MG63 (cell line): Measurements from ENCODE around the gene UNC80. TPM values are rescaled to one million over a fixed set of nuclear protein-coding genes. Genes with fewer than 3 reads are reported as not detected.

Source experiments
- DNase-seq: peaks from one replicate; pipeline ENCODE4 v3.0.0-alpha.2; 2020
- H3K27me3 ChIP-seq: fragments of 250-450 bp; sonication (Bioruptor Pico); 2 replicates; pipeline ENCODE4 v1.5.1; 2020; ENCODE audit warnings: mild to moderate bottlenecking, moderate library complexity
- H3K36me3 ChIP-seq: fragments of 250-450 bp; sonication (Bioruptor Pico); 2 replicates; pipeline ENCODE4 v1.5.1; 2020; ENCODE audit warnings: mild to moderate bottlenecking, moderate library complexity
- H3K4me3 ChIP-seq: fragments of 250-450 bp; sonication (Bioruptor Pico); 2 replicates; pipeline ENCODE4 v1.5.1; 2020; ENCODE audit warnings: mild to moderate bottlenecking, moderate library complexity
- H3K9me3 ChIP-seq: fragments of 250-450 bp; sonication (Bioruptor Pico); 2 replicates; pipeline ENCODE4 v1.5.1; 2020; ENCODE audit warnings: mild to moderate bottlenecking, moderate library complexity
- total RNA-seq: library from RNA; depleted of rRNA; stranded (reverse); fragments of >200 nt; shearing (Covaris generic); gene quantifications from 2 replicates; pipeline ENCODE4 v1.2.3, GENCODE V29; 2014; ENCODE audit warnings: low replicate concordance

The UNC80 gene
- total RNA-seq, 1 experiment from 2014 or later, result not detected

DNA sequence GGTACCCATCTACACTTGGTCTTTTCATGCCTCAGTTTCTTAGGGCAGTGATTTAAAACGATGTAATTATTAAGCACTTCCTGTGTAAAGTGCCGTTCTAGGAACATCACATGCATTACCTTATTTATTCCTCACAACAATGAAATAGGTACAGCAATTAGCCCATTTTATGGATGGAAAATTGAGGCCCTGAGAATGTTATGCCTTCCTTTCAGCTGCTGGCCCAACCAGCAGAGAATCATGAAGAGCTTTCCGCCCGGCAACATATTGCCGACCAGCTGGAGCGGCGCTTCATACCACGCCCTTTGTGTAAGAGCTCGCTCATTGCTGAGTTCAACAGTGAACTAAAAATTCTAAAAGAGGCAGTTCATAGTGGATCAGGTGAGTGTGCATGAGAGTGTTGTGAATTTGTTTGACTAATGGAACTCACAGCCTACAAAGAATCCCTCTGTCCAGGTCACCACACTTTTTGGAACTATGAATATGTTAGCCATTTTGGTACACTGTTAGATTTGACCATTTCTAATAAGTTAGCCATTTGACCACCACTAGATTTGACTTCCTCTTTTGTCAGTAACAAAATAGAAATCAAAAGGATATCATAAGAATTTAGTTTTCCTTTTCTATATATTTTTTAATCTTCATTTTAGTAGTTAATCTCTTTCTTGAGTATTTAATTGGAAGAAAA lies 205.2 kb downstream of the UNC80 start:
- no peaks in the 10 kb centered on the region; the same call in 1 of the 2 replicates for H3K27me3 ChIP-seq
- H3K9me3 ChIP-seq, result no peaks in the 10 kb centered on the region
- DNase-seq, result no peak
- no peak overlapping the region for H3K4me3 ChIP-seq
- H3K36me3 ChIP-seq, result no peaks in the 10 kb centered on the region

DNA sequence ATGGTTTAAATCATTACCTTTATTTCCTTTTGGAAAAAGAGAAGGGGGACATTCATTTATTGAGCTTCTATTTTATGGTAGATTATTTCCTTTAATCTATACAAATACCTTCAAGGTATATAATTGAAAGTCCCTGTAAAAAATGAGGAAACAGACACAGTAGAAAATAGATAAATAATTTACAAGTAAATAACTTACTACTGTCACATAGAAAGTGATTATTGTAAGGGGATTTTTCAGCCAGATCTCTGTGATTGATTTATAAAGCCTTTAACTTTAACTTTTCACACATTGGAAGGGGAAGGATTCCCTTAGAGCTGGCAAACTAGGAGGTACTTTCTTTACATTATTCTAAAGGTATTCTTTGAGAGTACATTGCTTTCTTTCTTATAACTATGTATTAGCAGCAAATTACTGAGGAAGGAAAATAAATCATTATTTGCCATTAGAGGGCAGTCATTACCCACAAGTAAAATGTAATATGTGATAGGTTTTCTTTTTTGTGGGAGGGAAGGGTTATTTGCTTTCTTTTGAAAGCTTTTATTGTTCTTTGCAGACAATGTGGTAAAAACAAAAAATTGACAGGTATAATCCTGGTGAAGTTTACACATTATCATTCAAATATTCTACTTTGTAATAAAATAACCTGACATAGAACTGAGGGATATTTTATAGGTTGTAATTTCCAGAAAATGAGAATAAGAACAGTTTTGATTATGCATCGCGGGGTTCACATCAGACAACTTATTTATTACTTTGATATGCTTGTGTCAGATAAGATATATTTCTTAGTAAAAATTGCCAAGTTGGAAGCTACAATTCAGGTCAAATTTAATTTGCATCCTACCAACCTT lies 206.0 kb downstream of the UNC80 start:
- no peaks in the 10 kb centered on the region for H3K27me3 ChIP-seq
- H3K4me3 ChIP-seq, result no peak overlapping the region
- H3K9me3 ChIP-seq, result no peaks in the 10 kb centered on the region
- no peak for DNase-seq
- H3K36me3 ChIP-seq, result no peaks in the 10 kb centered on the region

DNA sequence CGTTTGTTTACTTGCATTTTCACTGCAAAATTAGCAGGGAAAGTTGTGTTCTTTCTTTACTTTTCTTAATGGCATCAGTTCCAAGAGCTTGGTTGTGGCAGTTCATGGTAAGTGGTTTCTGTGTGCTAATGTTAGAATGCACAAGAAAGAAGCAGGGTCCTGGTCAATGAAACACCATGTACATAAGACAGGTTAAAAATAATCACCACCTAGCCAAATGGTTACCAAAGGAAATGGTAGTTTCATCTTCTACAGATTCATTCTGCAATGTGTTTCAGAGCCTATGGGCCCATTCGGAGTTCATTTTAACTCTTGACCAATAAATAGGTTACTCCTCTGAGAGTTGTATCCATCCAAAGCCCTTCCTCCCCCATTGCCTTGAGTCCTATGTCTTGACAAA lies 212.7 kb downstream of the UNC80 start:
- Histone ChIP-seq H3K4me3 (no peak overlapping the region), H3K27me3 (no peaks in the 10 kb centered on the region), H3K9me3 (no peaks in the 10 kb centered on the region), H3K36me3 (no peaks in the 10 kb centered on the region)
- DNase-seq, result no peak

DNA sequence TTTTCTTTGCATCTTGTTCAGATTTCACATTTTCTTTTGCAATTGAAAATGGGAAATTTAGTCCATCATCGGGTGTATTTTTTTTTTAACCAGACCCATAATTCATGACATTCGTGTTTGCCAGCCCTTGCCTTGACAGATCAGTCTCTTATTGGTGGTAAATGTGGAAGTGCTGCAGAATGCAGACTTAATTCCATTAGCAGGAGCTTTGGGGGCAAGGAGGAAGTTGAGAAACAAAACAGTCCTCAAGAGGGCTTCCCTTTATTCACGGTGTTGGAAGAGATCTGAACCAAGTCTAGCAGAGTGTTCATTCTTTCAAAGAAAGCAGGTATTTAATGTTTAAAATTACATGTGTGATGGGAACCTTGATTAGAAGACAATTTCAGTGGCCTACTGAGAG lies 214.2 kb downstream of the UNC80 start:
- H3K4me3 ChIP-seq, result no peak overlapping the region

DNA sequence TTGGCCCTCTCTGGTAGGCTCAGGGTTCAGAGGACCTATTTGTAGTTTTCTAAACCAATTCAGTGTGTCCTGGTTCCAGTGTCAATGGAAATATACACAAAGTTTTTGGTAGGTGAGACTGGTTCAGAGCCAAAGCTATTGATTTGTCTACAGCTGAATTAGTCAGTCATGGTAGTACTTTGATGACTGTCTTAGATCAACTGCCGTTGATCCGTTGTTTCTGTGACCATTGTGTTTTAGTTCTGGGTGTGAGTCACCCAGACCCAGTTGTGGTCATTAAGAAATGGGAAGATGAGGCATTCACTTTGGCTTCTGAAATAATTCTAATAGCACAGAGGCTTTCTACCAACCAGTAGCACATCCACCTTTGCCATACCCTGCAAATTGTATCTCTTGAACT lies 214.8 kb downstream of the UNC80 start:
- DNase-seq, result no peak
- no peaks in the 10 kb centered on the region for H3K36me3 ChIP-seq

More for the DNA sequence above, 214.2 kb downstream of the UNC80 start:
- DNase-seq, result no peak
- H3K9me3 ChIP-seq, result no peaks in the 10 kb centered on the region
- no peaks in the 10 kb centered on the region; the same call in 1 of the 2 replicates for H3K27me3 ChIP-seq
- H3K36me3 ChIP-seq, result no peaks in the 10 kb centered on the region

DNA sequence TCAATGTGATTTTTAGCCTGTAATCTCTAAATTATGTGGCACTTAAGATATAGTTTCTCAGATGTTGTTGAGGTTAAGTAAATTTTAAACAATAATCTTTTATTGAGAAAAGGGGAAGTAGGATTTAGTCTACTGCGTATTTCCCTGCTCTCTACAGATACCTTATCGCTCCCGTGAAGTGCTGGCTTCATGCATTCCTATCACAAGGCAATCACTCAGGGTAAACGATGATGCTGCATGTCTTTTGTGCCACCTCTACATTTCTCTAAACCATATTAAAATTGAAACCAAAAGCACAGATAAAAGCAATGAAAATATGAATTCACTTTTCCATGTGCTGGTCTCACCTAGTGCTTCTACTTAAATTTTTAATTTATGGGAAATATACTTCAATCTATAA lies 216.4 kb downstream of the UNC80 start:
- H3K9me3 ChIP-seq, result no peaks in the 10 kb centered on the region
- H3K27me3 ChIP-seq, result no peaks in the 10 kb centered on the region; the same call in 1 of the 2 replicates
- no peak for DNase-seq
- no peak overlapping the region for H3K4me3 ChIP-seq
- H3K36me3 ChIP-seq, result no peaks in the 10 kb centered on the region

More for the DNA sequence above, 214.8 kb downstream of the UNC80 start:
- no peaks in the 10 kb centered on the region for H3K9me3 ChIP-seq
- no peak overlapping the region for H3K4me3 ChIP-seq
- H3K27me3 ChIP-seq, result no peaks in the 10 kb centered on the region; the same call in 1 of the 2 replicates

DNA sequence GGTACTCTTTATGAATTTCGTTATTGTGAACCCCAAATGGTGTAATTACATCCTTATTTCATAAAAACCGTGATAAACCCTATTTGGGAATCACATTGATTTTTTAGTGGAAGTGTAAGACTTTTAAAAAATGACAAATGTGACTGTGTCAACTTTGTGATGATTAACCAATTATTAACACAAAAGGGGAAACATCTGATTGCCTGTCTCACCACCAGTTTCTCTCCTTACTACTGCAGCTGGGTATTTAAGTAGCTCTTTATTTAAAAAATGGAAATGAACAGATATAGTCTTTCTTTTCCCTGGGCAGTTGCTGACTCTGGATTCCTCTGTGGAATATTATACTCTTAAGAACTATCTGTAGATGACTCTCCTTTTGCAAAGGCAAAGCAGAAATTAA lies 219.2 kb downstream of the UNC80 start:
- Histone ChIP-seq H3K4me3 (no peak overlapping the region), H3K27me3 (no peaks in the 10 kb centered on the region; the same call in 1 of the 2 replicates), H3K9me3 (no peaks in the 10 kb centered on the region), H3K36me3 (no peaks in the 10 kb centered on the region)
- no peak for DNase-seq

DNA sequence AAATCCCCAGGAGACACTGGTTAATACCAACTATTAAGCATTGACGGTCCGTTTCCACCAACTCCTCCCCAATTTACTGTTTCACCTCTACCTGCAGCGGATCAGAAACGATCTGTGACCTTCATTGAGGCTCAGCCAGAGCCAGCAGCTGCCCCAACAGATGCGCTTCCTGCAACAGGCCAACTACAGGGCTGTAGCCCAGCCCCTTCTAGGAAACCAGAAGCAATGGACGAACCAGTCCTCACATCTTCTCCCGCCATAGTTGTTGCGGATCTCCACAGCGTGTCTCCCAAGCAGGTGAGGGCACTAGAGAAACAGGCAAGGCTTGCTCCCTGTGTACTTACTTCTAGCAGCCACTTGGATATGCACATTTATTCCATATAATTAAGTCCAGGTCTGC lies 222.3 kb downstream of the UNC80 start:
- H3K27me3 ChIP-seq, result no peaks in the 10 kb centered on the region; the same call in 1 of the 2 replicates
- no peaks in the 10 kb centered on the region for H3K9me3 ChIP-seq
- no peak for DNase-seq
- no peaks in the 10 kb centered on the region for H3K36me3 ChIP-seq
- H3K4me3 ChIP-seq, result no peak overlapping the region

DNA sequence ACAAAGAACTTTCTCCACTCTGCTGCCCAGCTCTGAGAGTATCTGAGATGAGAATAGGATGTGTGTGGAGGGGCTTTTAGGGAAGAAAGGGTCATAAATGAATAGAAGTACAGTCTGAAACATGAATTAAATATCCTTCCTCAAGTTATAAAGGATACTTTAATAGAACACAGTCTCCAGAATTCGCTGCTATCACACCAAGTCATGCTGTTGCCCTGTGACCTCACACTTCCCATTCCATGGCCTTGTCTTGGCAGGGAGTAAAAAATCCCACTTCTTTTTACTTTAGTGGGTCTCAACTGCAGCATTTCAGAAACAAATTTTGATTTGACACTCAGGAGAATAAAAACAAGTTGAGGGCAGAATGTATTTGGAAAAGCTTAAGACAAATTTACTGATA lies 227.0 kb downstream of the UNC80 start:
- DNase-seq, result no peak
- H3K4me3 ChIP-seq, result no peak overlapping the region
- H3K27me3 ChIP-seq, result no peaks in the 10 kb centered on the region
- H3K36me3 ChIP-seq, result no peaks in the 10 kb centered on the region
- H3K9me3 ChIP-seq, result no peaks in the 10 kb centered on the region

DNA sequence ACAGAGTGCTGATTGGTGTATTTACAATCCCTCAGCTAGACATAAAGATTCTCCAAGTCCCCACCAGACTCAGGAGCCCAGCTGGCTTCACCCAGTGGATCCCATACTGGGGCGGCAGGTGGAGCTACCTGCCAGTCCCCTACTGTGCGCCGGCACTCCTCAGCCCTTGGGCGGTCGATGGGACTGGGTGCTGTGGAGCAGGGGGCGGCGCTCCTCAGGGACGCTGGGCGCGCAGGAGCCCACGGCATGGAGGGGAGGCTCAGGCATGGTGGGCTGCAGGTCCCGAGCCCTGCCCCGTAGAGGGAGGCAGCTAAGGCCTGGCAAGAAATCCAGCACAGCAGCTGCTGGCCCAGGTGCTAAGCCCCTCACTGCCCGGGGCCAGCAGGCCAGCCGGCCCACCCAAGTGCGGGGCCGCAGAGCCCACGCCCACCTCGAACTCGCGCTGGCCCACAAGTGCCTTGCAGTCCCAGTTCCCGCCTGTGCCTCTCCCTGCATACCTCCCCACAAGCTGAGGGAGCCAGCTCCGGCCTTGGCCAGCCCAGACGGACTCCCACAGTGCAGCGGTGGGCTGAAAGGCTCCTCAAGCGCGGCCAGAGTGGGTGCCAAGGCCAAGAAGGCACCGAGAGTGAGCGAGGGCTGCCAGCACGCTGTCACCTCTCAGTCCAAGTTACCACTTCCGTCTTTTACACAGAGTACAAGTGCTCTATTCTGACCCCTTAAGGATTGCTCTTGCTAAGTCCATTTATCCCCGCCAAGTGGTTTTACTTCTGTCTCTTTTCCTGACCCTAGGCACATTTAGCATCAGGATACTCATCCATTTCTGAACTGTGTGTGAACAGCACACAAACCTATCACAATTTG lies 229.1 kb downstream of the UNC80 start:
- peaks cover 10% of the 10 kb centered on the region for H3K36me3 ChIP-seq
- H3K4me3 ChIP-seq, result no peak overlapping the region
- no peaks in the 10 kb centered on the region for H3K9me3 ChIP-seq
- no peaks in the 10 kb centered on the region for H3K27me3 ChIP-seq
- DNase-seq, result no peak

DNA sequence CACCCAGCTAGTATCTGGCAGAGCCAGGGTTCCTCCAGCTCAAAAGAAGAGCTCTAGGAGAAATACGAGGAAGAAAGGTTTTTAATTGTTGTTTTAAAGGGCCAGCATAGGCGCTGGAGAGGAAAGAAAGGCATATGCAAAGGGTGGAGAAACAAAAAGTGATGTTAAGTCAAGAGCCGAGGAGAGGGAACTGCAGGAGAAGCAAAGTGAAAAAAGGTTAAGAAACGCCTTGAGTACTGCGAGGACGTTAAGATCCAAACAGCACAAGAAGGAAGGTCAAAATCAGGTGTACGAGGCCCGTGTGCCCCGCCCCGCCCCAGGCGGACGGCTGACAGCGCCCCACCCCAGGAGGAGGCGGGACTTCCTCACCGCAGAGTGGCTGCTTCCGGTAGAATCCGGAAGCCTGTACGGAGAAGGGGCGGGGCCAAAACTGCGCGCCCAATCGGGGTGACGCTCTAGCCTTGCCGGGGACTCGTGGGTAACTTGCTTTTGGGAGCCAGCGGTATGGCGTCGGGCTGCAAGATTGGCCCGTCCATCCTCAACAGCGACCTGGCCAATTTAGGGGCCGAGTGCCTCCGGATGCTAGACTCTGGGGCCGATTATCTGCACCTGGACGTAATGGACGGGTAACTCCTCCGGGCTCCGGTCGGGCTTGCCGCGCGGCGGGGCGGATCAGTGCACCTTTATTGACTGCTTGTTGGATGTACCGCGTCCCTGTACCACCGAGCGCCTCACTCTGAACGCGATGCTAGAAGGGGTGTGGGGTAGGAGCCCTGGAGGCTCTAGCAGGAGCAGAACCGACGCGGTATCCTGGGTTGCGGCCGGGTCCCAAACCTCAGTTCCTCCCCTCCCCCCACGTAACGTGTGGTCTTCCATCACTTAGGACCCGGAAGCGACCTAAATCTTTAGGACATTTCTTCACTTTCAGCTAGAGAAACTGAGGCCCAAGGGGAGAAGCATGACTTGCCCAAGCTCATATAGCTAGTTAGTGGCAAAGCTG lies 230.8 kb downstream of the UNC80 start, which contains the start of gene RPE:
RPE (plus strand) TSS at position 481 of the 1,000 bp plus-strand sequence; CDS start at position 505, 24 bp downstream.
- Histone ChIP-seq H3K9me3 (no peaks in the 10 kb centered on the region), H3K4me3 (peak within 1 kb of the TSS; percentile 79), H3K36me3 (peaks cover 19% of the 10 kb centered on the region), H3K27me3 (no peaks in the 10 kb centered on the region)
- DNase-seq, result peak; percentile 94

DNA sequence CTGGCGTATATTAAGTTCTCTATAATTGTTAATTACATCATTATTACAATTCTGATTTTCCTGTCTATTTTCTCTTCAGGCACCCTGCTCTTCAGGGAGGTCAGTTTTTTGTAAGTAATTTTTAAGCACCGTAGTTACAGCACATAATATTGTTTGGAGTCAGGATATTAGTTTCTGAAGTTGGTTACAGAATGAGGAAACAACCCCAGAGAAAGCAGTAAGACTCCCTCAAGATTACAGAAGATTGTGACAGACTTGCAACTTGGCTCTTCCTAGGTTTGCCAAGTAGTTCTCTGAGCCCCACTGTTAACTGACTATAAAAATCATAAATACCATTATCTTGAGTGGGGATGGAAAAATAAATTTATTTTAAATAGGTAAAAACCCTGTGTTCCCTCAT lies 231.7 kb downstream of the UNC80 start:
- no peaks in the 10 kb centered on the region for H3K9me3 ChIP-seq
- H3K36me3 ChIP-seq, result peaks cover 25% of the 10 kb centered on the region
- no peaks in the 10 kb centered on the region for H3K27me3 ChIP-seq
- peak overlapping the region; percentile 79 for H3K4me3 ChIP-seq
- DNase-seq, result no peak

DNA sequence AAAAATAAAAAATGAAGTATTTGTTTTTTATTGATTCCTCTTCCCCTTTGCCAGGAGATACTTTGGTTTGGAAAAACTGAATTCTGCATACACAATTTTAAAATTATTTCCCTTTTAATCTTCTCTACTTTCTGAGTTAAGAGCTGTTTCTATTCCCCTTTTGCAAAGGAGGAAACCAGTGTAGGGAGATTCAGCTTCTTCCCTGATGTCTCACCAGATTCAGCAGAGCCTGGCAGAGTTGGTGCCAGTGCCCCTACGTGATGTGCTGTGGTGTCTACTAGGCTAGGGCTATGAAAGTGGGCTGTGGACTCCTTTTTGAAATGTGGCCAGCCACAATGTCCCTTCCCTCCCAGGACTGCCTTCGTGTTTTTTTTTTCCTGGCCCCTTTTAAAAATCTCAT lies 233.2 kb downstream of the UNC80 start:
- Histone ChIP-seq H3K4me3 (no peak overlapping the region), H3K9me3 (no peaks in the 10 kb centered on the region), H3K27me3 (no peaks in the 10 kb centered on the region), H3K36me3 (peaks cover 40% of the 10 kb centered on the region)
- no peak for DNase-seq

DNA sequence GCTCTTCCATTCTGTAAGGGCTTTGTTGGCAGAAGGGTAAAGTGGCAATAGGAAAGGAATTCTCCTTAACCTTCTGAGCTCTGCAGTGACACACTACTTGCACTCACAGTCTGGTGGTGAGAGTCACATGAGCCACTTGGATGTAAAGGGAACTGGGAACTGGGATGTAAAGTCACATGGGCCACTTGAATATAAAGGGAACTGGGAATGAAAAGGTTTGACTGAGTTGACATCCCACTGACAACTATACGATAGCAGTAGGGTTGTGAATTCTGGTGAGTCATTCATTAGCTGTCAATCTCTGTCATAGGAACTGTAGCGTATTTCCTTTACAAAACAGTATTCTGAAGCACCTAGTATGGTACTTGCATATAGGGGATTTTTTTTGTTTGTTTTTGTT lies 236.3 kb downstream of the UNC80 start:
- DNase-seq, result no peak
- Histone ChIP-seq H3K4me3 (no peak overlapping the region), H3K9me3 (no peaks in the 10 kb centered on the region), H3K36me3 (peaks cover 65% of the 10 kb centered on the region), H3K27me3 (no peaks in the 10 kb centered on the region)

DNA sequence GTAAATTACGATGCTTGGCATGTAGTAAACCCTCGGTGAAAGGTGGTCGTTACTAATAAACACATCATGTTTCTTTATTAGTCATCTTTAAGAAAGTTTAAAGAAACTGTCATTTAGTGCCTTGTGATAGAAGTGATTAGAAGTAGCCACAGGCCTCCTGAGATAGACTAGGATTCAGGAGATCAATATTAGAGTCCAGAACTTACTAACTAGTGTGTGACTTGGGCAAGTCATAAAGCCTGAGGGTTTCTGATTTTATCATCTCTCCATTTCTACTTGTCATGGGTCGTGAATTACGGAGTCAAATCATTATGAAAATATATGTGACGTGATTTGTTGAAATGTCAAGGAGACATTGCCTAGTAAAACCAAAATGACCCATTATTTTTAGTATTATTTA lies 237.5 kb downstream of the UNC80 start:
- DNase-seq, result no peak
- Histone ChIP-seq H3K4me3 (no peak overlapping the region), H3K27me3 (no peaks in the 10 kb centered on the region), H3K36me3 (peaks cover 63% of the 10 kb centered on the region), H3K9me3 (no peaks in the 10 kb centered on the region)

DNA sequence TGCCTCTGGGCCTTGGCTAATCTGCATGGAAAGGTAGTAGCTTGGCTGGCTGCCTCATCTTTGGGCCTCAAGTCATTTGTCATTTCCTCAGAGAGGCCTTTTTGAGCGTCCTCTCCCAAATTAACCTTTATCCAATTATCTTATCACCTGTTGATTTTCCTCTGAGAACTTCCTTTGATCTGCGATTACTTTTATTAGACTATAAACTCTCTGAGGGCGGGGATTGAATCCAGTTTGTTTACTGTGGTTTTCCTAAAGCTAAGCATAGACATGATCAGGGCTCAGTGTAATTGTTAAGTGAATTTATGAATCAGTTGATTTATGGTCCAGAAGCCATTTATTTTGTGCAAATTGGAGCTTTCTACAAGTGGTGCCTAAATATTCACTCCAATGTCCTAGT lies 238.3 kb downstream of the UNC80 start:
- peaks cover 61% of the 10 kb centered on the region for H3K36me3 ChIP-seq
- DNase-seq, result no peak
- H3K27me3 ChIP-seq, result no peaks in the 10 kb centered on the region
- H3K9me3 ChIP-seq, result no peaks in the 10 kb centered on the region
- H3K4me3 ChIP-seq, result no peak overlapping the region
